HG03460 (cell line): ENCODE results near the gene RAB4B.
"Not testable (repeated sequence)": the region's sequence is repeated elsewhere in the genome, so short reads cannot be mapped to it uniquely, and the experiment has no call there.

Source experiments
- ATAC-seq: cut with Tn5 transposase; IDR thresholded peaks from one replicate; pipeline ENCODE4 v1.9.1; 2021; ENCODE audit not compliant: unreplicated experiment

Gene RAB4B

GRCh38 chr19:40819479-40820234 is 41.6 kb downstream of the RAB4B start:
- not testable (repeated sequence) for ATAC-seq

DNA sequence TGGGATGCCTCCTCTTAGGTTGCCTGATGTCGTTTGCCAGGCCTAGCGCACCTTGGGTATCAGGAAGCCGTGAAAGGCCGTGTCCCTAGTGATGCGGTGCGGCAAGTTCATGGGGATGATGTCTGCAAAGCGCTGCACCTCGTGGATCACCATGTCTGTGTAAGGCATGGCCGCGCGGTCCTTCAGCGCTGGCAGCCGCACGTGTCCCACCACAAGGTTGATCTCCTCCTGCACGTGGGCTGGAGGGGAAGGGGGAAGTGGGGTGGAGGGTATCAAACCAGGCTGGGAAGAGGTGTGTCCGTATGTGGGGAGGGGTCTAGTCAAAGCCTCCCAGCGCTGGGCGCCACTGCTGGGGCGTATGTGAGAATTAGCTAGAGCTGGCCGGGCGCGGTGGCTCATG is 44.1 kb downstream of the RAB4B start:
- no peak for ATAC-seq

DNA sequence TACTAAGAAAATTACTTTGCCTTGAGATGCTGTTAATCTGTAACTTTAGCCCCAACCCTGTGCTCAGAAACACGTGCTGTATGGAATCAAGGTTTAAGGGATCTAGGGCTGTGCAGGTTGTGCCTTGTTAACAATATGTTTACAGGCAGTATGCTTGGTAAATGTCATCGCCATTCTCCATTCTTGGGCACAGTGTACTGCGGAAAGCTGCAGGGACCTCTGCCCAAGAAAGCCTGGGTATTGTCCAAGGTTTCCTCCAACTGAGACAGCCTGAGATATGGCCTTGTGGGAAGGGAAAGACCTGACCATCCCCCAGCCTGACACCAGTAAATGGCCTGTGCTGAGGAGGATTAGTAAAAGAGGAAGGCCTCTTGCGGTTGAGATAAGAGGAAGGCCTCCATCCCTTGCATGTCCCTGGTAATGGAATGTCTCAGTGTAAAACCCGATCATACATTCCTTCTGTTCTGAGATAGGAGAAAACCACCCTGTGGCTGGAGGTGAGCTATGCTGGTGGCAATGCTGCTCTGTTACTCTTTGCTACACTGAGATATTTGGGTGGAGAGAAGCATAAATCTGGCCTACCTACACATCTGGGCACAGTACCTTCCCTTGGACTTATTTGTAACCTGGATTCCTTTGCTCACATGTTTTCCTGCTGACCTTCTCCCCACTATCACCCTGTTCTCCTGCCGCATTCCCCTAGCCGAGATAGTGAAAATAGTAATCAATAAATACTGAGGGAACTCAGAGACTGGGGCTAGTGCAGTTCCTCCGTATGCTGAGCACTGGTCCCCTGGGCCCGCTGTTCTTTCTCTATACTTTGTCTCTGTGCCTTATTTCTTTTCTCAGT is 44.9 kb downstream of the RAB4B start:
- not testable (repeated sequence) for ATAC-seq

DNA sequence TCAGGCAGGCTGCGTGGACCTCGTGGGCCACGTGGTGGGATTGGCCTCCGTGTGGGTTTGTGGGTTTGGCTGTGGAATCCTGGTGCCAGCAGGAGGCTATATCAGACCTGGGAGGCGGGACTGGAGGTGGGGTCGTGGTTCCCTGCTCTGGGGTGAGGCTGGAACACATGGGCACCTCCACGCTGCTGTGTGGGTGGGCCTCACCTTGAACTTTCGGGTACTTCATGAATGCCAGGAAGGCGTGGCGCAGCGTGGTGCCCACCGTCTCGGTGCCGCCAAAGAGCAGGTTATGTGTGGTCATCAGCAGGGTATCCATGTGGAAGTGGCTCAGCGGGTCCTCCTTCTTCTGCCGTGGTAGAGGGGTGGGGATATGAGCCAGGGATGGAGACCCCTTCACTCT is 46.9 kb downstream of the RAB4B start:
- ATAC-seq: not testable (repeated sequence)

DNA sequence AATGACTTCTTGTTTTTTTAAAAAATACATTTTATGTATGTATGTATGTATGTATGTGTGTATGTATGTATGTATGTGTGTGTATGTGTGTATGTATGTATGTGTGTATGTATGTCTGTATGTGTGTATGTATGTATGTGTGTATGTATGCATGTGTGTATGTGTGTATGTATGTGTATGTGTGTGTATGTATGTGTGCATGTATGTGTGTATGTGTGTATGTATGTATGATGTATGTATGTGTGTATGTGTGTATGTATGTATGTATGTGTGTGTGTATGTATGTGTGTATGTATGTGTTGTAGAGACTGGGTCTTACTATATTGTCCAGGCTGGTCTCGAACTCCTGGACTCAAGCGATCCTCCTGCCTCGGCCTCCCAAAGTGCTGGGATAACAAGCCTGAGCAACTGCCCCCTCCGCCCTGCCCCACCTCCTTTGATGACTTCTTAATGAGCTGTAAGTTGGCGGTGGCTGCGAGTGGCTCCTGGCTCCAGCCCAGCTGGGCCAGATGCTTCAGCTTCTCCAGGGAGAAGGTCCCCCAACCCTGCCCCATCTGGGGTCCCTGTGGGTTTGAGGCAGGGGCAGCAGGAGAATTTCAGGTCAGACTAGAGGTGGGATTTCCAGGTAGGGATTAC is 47.5 kb downstream of the RAB4B start:
- ATAC-seq: not testable (repeated sequence)

DNA sequence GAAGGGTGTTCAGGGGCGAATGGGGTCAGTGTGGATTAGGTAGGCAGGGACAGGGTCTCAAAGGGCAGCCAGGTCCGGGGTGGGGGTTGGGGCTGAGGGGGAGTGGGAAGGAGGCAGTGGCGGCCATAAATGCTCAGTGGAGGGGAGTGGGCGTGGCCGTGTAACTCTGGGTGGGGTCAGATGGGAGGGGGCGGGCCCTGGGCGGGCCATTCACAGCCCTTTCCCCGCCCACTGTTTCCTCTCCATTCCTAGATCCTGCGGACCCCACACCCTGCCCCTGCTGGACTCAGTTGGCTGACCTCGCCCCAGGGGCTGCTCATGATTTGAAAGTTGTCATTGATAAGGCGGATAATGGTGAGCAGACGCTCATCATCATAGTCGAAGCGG is 48.3 kb downstream of the RAB4B start:
- not testable (repeated sequence) for ATAC-seq

- ATAC-seq: not testable (repeated sequence)
Measured at GRCh38 chr19:40826699-40827385, 48.8 kb downstream of the RAB4B start.

- ATAC-seq: no peak
Measured at GRCh38 chr19:40827386-40828247, 49.6 kb downstream of the RAB4B start.

GRCh38 chr19:40829205-40829604 is 51.2 kb downstream of the RAB4B start:
- no peak for ATAC-seq

DNA sequence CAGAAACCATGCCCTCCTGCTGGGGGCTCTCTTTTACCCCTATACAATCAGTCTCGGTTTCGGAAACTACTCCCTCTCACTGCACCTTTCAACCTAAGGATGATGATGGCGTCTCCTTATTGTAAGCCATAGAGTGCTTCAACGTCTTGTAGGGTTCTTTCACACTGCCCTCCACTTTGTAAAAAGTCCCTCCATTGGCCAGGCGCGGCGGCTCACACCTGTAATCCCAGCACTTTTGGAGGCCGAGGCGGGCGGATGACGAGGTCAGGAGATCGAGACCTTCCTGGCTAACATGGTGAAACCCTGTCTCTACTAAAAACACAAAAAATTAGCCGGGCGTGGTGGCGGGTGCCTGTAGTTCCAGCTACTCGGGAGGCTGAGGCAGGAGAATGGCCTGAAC is 52.7 kb downstream of the RAB4B start:
- not testable (repeated sequence) for ATAC-seq

DNA sequence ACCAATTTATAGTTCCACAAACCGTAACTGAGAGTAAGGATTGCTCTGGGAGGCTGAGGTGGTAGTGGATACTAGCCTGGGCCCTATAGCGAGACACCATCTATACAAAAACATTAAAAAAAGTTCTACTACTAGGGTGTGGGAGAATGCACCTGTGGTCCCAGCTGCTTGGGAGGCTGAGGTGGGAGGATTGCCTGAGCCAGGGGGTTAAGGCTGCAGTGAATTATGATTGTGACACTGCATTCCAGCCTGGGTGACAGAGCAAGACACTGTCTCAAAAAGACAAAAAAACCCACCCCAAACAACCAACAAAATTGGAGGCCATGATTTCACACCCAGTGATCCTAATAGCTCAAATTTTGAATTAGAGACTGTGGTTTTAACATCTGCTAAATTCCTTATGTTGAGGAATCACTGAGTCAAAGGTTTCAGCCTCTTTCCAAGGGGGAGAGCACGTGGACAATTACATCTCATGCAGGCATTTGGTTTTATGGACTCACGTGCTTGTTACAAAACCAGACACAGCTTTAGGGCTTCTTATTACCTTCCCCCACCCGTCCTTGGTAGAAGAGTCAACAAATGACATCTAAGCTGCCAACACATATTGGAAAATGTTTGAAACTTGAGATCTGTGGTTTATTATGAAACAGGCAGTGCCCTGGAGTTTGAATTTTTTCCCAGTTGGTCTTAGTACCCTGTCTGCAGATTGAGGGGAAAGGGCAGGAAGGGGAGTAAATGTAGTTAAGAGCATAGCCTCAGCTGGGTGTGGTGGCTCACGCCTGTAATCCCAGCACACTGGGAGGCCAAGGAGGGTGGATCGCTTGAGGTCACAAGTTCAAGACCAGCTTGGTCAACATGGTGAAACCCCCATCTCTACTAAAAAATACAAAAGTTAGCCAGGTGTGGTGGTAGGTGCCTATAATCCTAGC is 53.7 kb downstream of the RAB4B start:
- ATAC-seq: no peak

- ATAC-seq: not testable (repeated sequence)
Measured at GRCh38 chr19:40832431-40832790, 54.4 kb downstream of the RAB4B start.

- ATAC-seq: not testable (repeated sequence)
Measured at GRCh38 chr19:40833728-40834533, 55.9 kb downstream of the RAB4B start.

DNA sequence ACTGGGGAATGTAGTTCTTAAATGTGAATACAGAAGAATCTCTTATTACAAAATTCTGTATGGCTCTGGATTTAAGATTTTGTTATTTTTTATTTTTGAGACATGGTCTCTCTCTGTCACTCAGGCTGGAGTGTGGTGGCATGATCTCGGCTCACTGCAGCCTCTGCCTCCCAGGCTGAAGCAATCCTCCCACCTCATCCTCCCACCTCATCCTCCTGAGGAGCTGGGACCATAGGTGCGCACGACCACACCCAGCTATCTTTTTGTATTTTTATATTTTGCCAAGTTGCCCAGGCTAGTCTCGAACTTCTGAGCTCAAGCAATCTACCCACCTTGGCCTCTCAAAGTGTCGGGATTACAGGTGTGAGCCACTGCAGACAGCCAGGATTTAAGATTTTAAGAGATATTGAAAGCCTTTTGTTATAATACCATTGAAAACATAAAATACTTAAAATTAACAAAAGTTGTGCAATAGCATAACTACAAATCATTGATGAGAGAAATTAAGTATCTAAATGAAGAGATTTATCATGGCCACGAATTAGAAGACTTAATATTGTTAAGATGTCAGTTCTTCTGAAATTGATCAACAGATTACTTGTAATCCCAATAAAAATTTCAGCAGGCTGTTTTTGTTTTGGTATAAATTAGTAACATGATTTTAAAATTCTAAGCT is 58.8 kb downstream of the RAB4B start:
- ATAC-seq: no peak

DNA sequence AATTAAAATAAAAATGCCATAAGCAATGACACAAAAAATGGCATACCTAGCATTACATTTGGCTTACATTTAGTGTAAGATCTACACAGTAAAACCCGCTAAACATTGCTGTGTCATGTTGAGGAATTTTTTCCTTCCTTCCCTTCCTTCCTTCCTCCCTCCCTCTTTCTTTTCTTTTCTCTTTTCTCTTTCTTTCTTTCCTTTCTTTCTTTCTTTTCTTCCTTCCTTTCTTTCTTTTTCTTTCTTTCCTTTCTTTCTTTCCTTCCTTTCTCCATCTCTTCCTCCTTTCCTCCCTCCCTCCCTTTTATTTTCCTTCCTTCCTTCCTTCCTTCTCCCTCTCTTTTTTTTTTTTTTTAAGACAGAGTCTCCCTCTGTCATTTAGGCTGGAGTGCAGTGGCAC is 60.4 kb downstream of the RAB4B start:
- not testable (repeated sequence) for ATAC-seq

GRCh38 chr19:40842012-40842411 is 64.0 kb downstream of the RAB4B start:
- not testable (repeated sequence) for ATAC-seq

GRCh38 chr19:40842997-40843652 is 65.1 kb downstream of the RAB4B start:
- not testable (repeated sequence) for ATAC-seq
